Esophagus squamous epithelium (tissue), 4 donors: ENCODE data around the gene PIP4P1.

Experiments
- POLR2A ChIP-seq, 4 donors: fragments of 450-650 bp; IDR thresholded peaks; one replicate each; pipeline ENCODE4 v1.6.1; 2017; ENCODE audit warnings: antibody characterized with exemption in 4 of 4, mild to moderate bottlenecking in 4 of 4, moderate library complexity in 3 of 4
- TF ChIP-seq, protein P1 (sequence below), 6 experiments: fragments of 450-650 bp in 4 of 6; fragments of 200-600 bp in 2 of 6; sonication (generic) in 2 of 6; IDR thresholded peaks; one replicate each; pipeline ENCODE4 v1.5.1; 2016 to 2019; ENCODE audit warnings: antibody characterized with exemption in 6 of 6, mild to moderate bottlenecking in 4 of 6, moderate library complexity in 4 of 6

DNA sequence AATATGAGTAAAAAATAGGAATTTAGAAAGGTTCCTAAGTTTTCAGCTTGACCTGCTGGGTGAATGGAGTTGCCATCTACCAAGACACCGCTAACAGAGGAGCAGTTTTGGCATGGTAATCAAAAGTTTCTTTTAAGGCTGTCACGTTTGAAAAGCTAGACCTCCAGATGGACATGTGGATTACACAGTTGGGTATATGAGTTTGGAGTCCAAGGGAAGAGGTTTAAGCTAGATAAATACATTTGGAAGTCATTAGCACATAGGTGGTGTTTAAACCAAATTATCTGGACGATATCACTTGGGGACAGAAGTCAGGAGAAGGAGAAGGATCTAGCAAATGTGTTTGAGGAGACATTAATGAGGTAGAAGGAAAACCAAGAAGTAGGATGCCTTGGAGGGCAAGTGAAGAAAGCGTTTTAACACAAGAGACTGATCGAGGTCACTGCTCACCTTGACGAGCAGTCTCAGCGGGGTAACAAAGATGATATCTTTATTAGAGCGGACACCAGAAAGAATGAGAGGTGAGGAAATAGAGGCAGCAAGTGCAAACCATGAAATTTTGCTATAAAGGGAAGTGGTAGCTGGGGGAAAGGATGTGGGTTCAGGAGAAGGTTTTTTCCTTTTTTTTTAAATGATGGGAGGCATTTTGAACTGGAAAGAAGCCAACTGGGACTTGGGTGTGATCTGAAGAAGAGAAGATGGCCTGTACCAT is 25.6 kb upstream of the PIP4P1 start:
- TF ChIP-seq, protein P1, sequence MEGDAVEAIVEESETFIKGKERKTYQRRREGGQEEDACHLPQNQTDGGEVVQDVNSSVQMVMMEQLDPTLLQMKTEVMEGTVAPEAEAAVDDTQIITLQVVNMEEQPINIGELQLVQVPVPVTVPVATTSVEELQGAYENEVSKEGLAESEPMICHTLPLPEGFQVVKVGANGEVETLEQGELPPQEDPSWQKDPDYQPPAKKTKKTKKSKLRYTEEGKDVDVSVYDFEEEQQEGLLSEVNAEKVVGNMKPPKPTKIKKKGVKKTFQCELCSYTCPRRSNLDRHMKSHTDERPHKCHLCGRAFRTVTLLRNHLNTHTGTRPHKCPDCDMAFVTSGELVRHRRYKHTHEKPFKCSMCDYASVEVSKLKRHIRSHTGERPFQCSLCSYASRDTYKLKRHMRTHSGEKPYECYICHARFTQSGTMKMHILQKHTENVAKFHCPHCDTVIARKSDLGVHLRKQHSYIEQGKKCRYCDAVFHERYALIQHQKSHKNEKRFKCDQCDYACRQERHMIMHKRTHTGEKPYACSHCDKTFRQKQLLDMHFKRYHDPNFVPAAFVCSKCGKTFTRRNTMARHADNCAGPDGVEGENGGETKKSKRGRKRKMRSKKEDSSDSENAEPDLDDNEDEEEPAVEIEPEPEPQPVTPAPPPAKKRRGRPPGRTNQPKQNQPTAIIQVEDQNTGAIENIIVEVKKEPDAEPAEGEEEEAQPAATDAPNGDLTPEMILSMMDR (IDR thresholded peaks at IDR 0.05): no peak
- TF ChIP-seq POLR2A (IDR thresholded peaks at IDR 0.05): no peak
